Trophoblast cell (in vitro differentiated cells and primary cell): ENCODE results near the gene TEAD1.

Experiments used
- DNase-seq, 2 donors: peaks; one replicate each; pipeline ENCODE4 v3.0.0-alpha.2; 2016
- H2AFZ ChIP-seq: 2 replicates; pipeline ENCODE4 v1.6.1; 2013; ENCODE audit warnings: low read length, moderate library complexity, mild to moderate bottlenecking; ENCODE audit not compliant: insufficient read depth, poor library complexity
- H2AK5ac ChIP-seq: 2 replicates; pipeline ENCODE4 v1.6.1; 2013; ENCODE audit warnings: mild to moderate bottlenecking, low read length
- H2BK120ac ChIP-seq: 2 replicates; pipeline ENCODE4 v1.6.1; 2013; ENCODE audit warnings: low read length, mild to moderate bottlenecking, moderate library complexity; ENCODE audit not compliant: insufficient read depth, poor library complexity
- H2BK12ac ChIP-seq: 2 replicates; pipeline ENCODE4 v1.6.1; 2013; ENCODE audit warnings: mild to moderate bottlenecking, low read length, moderate library complexity
- H2BK5ac ChIP-seq: 2 replicates; pipeline ENCODE4 v1.6.1; 2013; ENCODE audit warnings: low read length, low read depth, moderate library complexity, mild to moderate bottlenecking; ENCODE audit not compliant: poor library complexity
- H3K14ac ChIP-seq: 2 replicates; pipeline ENCODE4 v1.6.1; 2013; ENCODE audit warnings: mild to moderate bottlenecking, low read length
- H3K18ac ChIP-seq: 2 replicates; pipeline ENCODE4 v1.6.1; 2013; ENCODE audit warnings: mild to moderate bottlenecking, low read length
- H3K23ac ChIP-seq: 2 replicates; pipeline ENCODE4 v1.6.1; 2013; ENCODE audit warnings: low read length
- H3K27ac ChIP-seq: 2 replicates; pipeline ENCODE4 v1.5.1; 2013; ENCODE audit warnings: low read depth, mild to moderate bottlenecking, inconsistent platforms, low read length, moderate library complexity
- H3K27me3 ChIP-seq: 2 replicates; pipeline ENCODE4 v1.6.1; 2013; ENCODE audit warnings: inconsistent platforms, mild to moderate bottlenecking, low read length, moderate library complexity; ENCODE audit not compliant: insufficient read depth
- H3K36me3 ChIP-seq, 2 experiments: 1 replicate in 1 of 2; 2 replicates in 1 of 2; pipeline ENCODE4 v1.6.1; 2013; ENCODE audit warnings: low read length in 2 of 2, mild to moderate bottlenecking in 2 of 2, moderate library complexity in 1 of 2; ENCODE audit not compliant: insufficient read depth in 2 of 2, control insufficient read depth in 1 of 2
- H3K4ac ChIP-seq: 2 replicates; pipeline ENCODE4 v1.6.1; 2013; ENCODE audit warnings: low read depth, mild to moderate bottlenecking, low read length, moderate library complexity
- H3K4me1 ChIP-seq, 2 experiments: 1 replicate in 1 of 2; 2 replicates in 1 of 2; pipeline ENCODE4 v1.6.1; 2013; ENCODE audit warnings: low read length in 2 of 2, mild to moderate bottlenecking in 2 of 2, moderate library complexity in 1 of 2; ENCODE audit not compliant: insufficient read depth in 2 of 2, control insufficient read depth in 1 of 2
- H3K4me2 ChIP-seq: 2 replicates; pipeline ENCODE4 v1.6.1; 2013; ENCODE audit warnings: inconsistent platforms, mild to moderate bottlenecking, low read length, moderate library complexity
- H3K4me3 ChIP-seq: 2 replicates; pipeline ENCODE4 v1.5.1; 2013; ENCODE audit warnings: mild to moderate bottlenecking, low read depth, low read length, inconsistent platforms
- H3K79me1 ChIP-seq: one replicate; pipeline ENCODE4 v1.6.1; 2013; ENCODE audit warnings: low read length
- H3K79me2 ChIP-seq: 2 replicates; pipeline ENCODE4 v1.6.1; 2013; ENCODE audit warnings: low read length, mild to moderate bottlenecking; ENCODE audit not compliant: control insufficient read depth, insufficient read depth, poor library complexity
- H3K9ac ChIP-seq: 2 replicates; pipeline ENCODE4 v1.6.1; 2013; ENCODE audit warnings: mild to moderate bottlenecking, low read length
- H3K9me3 ChIP-seq: 2 replicates; pipeline ENCODE4 v1.6.1; 2013; ENCODE audit warnings: low read depth, mild to moderate bottlenecking, control low read depth, inconsistent platforms, low read length; ENCODE audit not compliant: insufficient read depth
- H4K12ac ChIP-seq: 2 replicates; pipeline ENCODE4 v1.6.1; 2013; ENCODE audit warnings: low read depth, mild to moderate bottlenecking, low read length, moderate library complexity
- H4K8ac ChIP-seq: 2 replicates; pipeline ENCODE4 v1.6.1; 2013; ENCODE audit warnings: low read depth, mild to moderate bottlenecking, low read length, moderate library complexity
- H4K91ac ChIP-seq: one replicate; pipeline ENCODE4 v1.6.1; 2013; ENCODE audit warnings: low read depth, mild to moderate bottlenecking, low read length, moderate library complexity
- WGBS: extraction: QIAGEN DNeasy Blood & Tissue Kit; methylation state at CpG from one replicate; pipeline ENCODE4 v1.1.7; 2013; ENCODE audit warnings: missing lambda C conversion rate; ENCODE audit not compliant: insufficient read length, insufficient coverage; ENCODE audit errors: extremely low coverage; 5-methylcytosine and 5-hydroxymethylcytosine counted together

TEAD1 gene

GRCh38 chr11:12669930-12670329 lies 4.3 kb upstream of the TEAD1 start:
- H4K8ac ChIP-seq: no peak overlapping the region
- WGBS: no CpG with 5 or more reads among the region's 3 CpGs
- no peak overlapping the region for H4K91ac ChIP-seq
- no peak overlapping the region for H4K12ac ChIP-seq
- H2BK12ac ChIP-seq: no peak overlapping the region
- H3K36me3 ChIP-seq: no peaks in the 10 kb centered on the region
- H3K4me2 ChIP-seq: no peak overlapping the region
- no peak overlapping the region for H2BK5ac ChIP-seq
- H3K9ac ChIP-seq: no peak overlapping the region
- H3K79me1 ChIP-seq: peaks cover 12% of the 10 kb centered on the region
- DNase-seq: no peak
- H3K27ac ChIP-seq: no peak overlapping the region
- H3K4me1 ChIP-seq: peaks cover 0 to 4% of the 10 kb centered on the region in 2 experiments
- H2BK120ac ChIP-seq: no peak overlapping the region
- peaks cover 2% of the 10 kb centered on the region for H3K9me3 ChIP-seq
- no peak overlapping the region for H2AK5ac ChIP-seq
- H3K4me3 ChIP-seq: no peak overlapping the region
- H3K4ac ChIP-seq: no peak overlapping the region
- no peak overlapping the region for H3K14ac ChIP-seq
- no peaks in the 10 kb centered on the region for H3K27me3 ChIP-seq
- H2AFZ ChIP-seq: no peak overlapping the region
- H3K79me2 ChIP-seq: peaks cover 6% of the 10 kb centered on the region
- H3K23ac ChIP-seq: no peak overlapping the region
- no peak overlapping the region for H3K18ac ChIP-seq

GRCh38 chr11:12671370-12671769 lies 2.9 kb upstream of the TEAD1 start:
- Histone ChIP-seq H2BK12ac (no peak overlapping the region), H4K8ac (no peak overlapping the region), H3K79me2 (peaks cover 17% of the 10 kb centered on the region), H2BK5ac (no peak overlapping the region), H3K18ac (no peak overlapping the region), H3K14ac (no peak overlapping the region), H3K4me2 (no peak overlapping the region), H2AK5ac (no peak overlapping the region), H2BK120ac (no peak overlapping the region), H3K27ac (no peak overlapping the region), H3K4me3 (no peak overlapping the region), H3K9me3 (peaks cover 2% of the 10 kb centered on the region), H3K9ac (no peak overlapping the region), H4K91ac (no peak overlapping the region), H4K12ac (no peak overlapping the region), H3K79me1 (peaks cover 24% of the 10 kb centered on the region), H3K23ac (no peak overlapping the region), H3K4ac (no peak overlapping the region), H3K4me1 (peaks cover 0 to 4% of the 10 kb centered on the region in 2 experiments), H2AFZ (no peak overlapping the region), H3K36me3 (no peaks in the 10 kb centered on the region), H3K27me3 (no peaks in the 10 kb centered on the region)
- no peak for DNase-seq
- WGBS: no CpG with 5 or more reads among the region's 6 CpGs

- peak overlapping the region; percentile 95 for H3K9ac ChIP-seq
- no CpG with 5 or more reads among the region's 12 CpGs for WGBS
Measured at GRCh38 chr11:12673601-12673923, 659 bp upstream of the TEAD1 start.

GRCh38 chr11:12674571-12674935 lies 332 bp downstream of the TEAD1 start:
- H3K4me1 ChIP-seq: peaks cover 0 to 7% of the 10 kb centered on the region in 2 experiments
- H3K23ac ChIP-seq: no peak overlapping the region
- peak overlapping the region; percentile 86 for H3K14ac ChIP-seq
- peak overlapping the region; percentile 97 for H4K91ac ChIP-seq
- no peak overlapping the region for H2AFZ ChIP-seq
- H3K27ac ChIP-seq: peak overlapping the region; percentile 99
- H3K79me1 ChIP-seq: peaks cover 26% of the 10 kb centered on the region
- no CpG with 5 or more reads among the region's 46 CpGs for WGBS
- peak overlapping the region; percentile 77 for H3K4ac ChIP-seq
- H3K9me3 ChIP-seq: peaks cover 2% of the 10 kb centered on the region
- no peaks in the 10 kb centered on the region for H3K36me3 ChIP-seq
- peak overlapping the region; percentile 93 for H3K4me3 ChIP-seq
- H3K9ac ChIP-seq: peak overlapping the region; percentile 99
- no peak overlapping the region for H4K12ac ChIP-seq
- H3K27me3 ChIP-seq: no peaks in the 10 kb centered on the region
- peaks cover 21% of the 10 kb centered on the region for H3K79me2 ChIP-seq
- H2BK120ac ChIP-seq: peak overlapping the region; percentile 99
- DNase-seq: no peak
- H3K4me2 ChIP-seq: peak overlapping the region; percentile 52
- H4K8ac ChIP-seq: peak overlapping the region; percentile 78
- peak overlapping the region; percentile 100 for H2BK5ac ChIP-seq
- peak overlapping the region; percentile 76 for H3K18ac ChIP-seq
- peak overlapping the region; percentile 47 for H2AK5ac ChIP-seq
- H2BK12ac ChIP-seq: no peak overlapping the region

More at GRCh38 chr11:12673601-12673923, 659 bp upstream of the TEAD1 start:
- Histone ChIP-seq H4K12ac (peak overlapping the region; percentile 100), H3K18ac (peak overlapping the region; percentile 100), H3K4me2 (peak overlapping the region; percentile 93), H2BK120ac (peak overlapping the region; percentile 100), H2AK5ac (peak overlapping the region; percentile 99), H3K23ac (no peak overlapping the region), H3K14ac (peak overlapping the region; percentile 100), H3K4ac (peak overlapping the region; percentile 100), H3K4me3 (peak overlapping the region; percentile 76), H3K79me1 (peaks cover 26% of the 10 kb centered on the region), H3K27me3 (no peaks in the 10 kb centered on the region), H3K4me1 (peaks cover 0 to 7% of the 10 kb centered on the region in 2 experiments), H3K36me3 (no peaks in the 10 kb centered on the region), H4K91ac (peak overlapping the region; percentile 100), H3K9me3 (peaks cover 2% of the 10 kb centered on the region), H3K79me2 (peaks cover 21% of the 10 kb centered on the region), H2AFZ (peak overlapping the region; percentile 99), H2BK12ac (peak overlapping the region; percentile 96), H4K8ac (peak overlapping the region; percentile 100), H3K27ac (peak overlapping the region; percentile 95), H2BK5ac (peak overlapping the region; percentile 100)
- peak in 1 of 2 donors; percentile 55 for DNase-seq
